ENCODE data around the gene PGLYRP4. TPM values are rescaled to one million over a fixed set of nuclear protein-coding genes. Genes with fewer than 3 reads are reported as not detected.

PGLYRP4 gene
- polyA plus RNA-seq, 3 donors = not detected

GRCh38 chr1:153293480-153293775, 55.2 kb downstream of the PGLYRP4 start:
- no peak for DNase-seq (ENCODE audit: low read depth in 3 of 3, low spot score in 2 of 3)

GRCh38 chr1:153292740-153293479, 55.7 kb downstream of the PGLYRP4 start:
- no peak for DNase-seq (ENCODE audit: low read depth in 3 of 3, low spot score in 2 of 3)

GRCh38 chr1:153292185-153292584, 56.5 kb downstream of the PGLYRP4 start:
- DNase-seq (ENCODE audit: low read depth in 3 of 3, low spot score in 2 of 3) = no peak

- no peak for DNase-seq (ENCODE audit: low read depth in 3 of 3, low spot score in 2 of 3)
These were observed 57.1 kb downstream of the PGLYRP4 start for GRCh38 chr1:153291514-153291913.

GRCh38 chr1:153288634-153289275, 59.9 kb downstream of the PGLYRP4 start:
- no peak for DNase-seq (ENCODE audit: low read depth in 3 of 3, low spot score in 2 of 3)

Other genes with a start within 250 kb of the PGLYRP4 start
- gene SPRR2F, start 235.3 kb downstream of the PGLYRP4 start, polyA plus RNA-seq (ENCODE audit: insufficient read length in 3 of 3) = not detected
- not detected for gene SPRR2G, start 198.0 kb downstream of the PGLYRP4 start, polyA plus RNA-seq (ENCODE audit: insufficient read length in 3 of 3)
- gene LELP1, start 145.4 kb downstream of the PGLYRP4 start, polyA plus RNA-seq (ENCODE audit: insufficient read length in 3 of 3) = not detected
- gene PRR9, start 131.3 kb downstream of the PGLYRP4 start, polyA plus RNA-seq (ENCODE audit: insufficient read length in 3 of 3) = not detected
- gene LORICRIN, start 89.2 kb downstream of the PGLYRP4 start, polyA plus RNA-seq (ENCODE audit: insufficient read length in 3 of 3) = not detected
- not detected for gene PGLYRP3, start 35.9 kb downstream of the PGLYRP4 start, polyA plus RNA-seq (ENCODE audit: insufficient read length in 3 of 3)
- gene S100A9, start 9.0 kb upstream of the PGLYRP4 start, polyA plus RNA-seq (ENCODE audit: insufficient read length in 3 of 3) = 10 to 100 TPM in 2 of 3 donors, 1 to 10 TPM in 1; 8.7 to 22.1 (median 16.1) TPM
- gene S100A12, start 26.8 kb upstream of the PGLYRP4 start, polyA plus RNA-seq (ENCODE audit: insufficient read length in 3 of 3) = 1 to 10 TPM in 2 of 3 donors, under 1 TPM in 1; 0.64 to 3.9 (median 1.8) TPM
- gene S100A8, start 42.2 kb upstream of the PGLYRP4 start, polyA plus RNA-seq (ENCODE audit: insufficient read length in 3 of 3) = 10 to 100 TPM in 2 of 3 donors, 1 to 10 TPM in 1; 4.1 to 21.5 (median 14.9) TPM
- not detected for gene S100A7A, start 67.7 kb upstream of the PGLYRP4 start, polyA plus RNA-seq (ENCODE audit: insufficient read length in 3 of 3)
- under 1 TPM in 2 of 3 donors, not detected in 1; 0.92 to 0.97 TPM for gene S100A7, start 111.8 kb upstream of the PGLYRP4 start, polyA plus RNA-seq (ENCODE audit: insufficient read length in 3 of 3)
- 100 to 1,000 TPM; 183 to 288 (median 211) TPM for gene S100A6, start 187.2 kb upstream of the PGLYRP4 start, polyA plus RNA-seq (ENCODE audit: insufficient read length in 3 of 3)
- 1 to 10 TPM; 1.1 to 1.7 (median 1.2) TPM for gene S100A5, start 192.1 kb upstream of the PGLYRP4 start, polyA plus RNA-seq (ENCODE audit: insufficient read length in 3 of 3)
- gene S100A4, start 197.0 kb upstream of the PGLYRP4 start, polyA plus RNA-seq (ENCODE audit: insufficient read length in 3 of 3) = 10 to 100 TPM; 34.4 to 58.9 (median 39.4) TPM
- under 1 TPM in 1 of 3 donors, not detected in 2; 0.35 TPM for gene S100A3, start 200.4 kb upstream of the PGLYRP4 start, polyA plus RNA-seq (ENCODE audit: insufficient read length in 3 of 3)
- gene S100A2, start 217.0 kb upstream of the PGLYRP4 start, polyA plus RNA-seq (ENCODE audit: insufficient read length in 3 of 3) = 1 to 10 TPM; 5.0 to 9.6 (median 9.2) TPM